H9 (cell line): ENCODE data around the gene PLAA. TPM values are rescaled to one million over a fixed set of nuclear protein-coding genes. Genes with fewer than 3 reads are reported as not detected.

Experiments
- DNase-seq: peaks from one replicate; pipeline ENCODE4 v3.0.0-alpha.2; 2017
- H2AFZ ChIP-seq: one replicate; pipeline ENCODE4 v1.6.1; 2013; ENCODE audit warnings: mild to moderate bottlenecking, low read length, control low read depth, moderate library complexity
- H2AK5ac ChIP-seq: 2 replicates; pipeline ENCODE4 v1.6.1; 2013; ENCODE audit warnings: low read length, control low read depth, mixed read lengths; ENCODE audit not compliant: insufficient read length
- H2BK120ac ChIP-seq: one replicate; pipeline ENCODE4 v1.6.1; 2013; ENCODE audit warnings: low read depth, mild to moderate bottlenecking, low read length, control low read depth, inconsistent platforms; ENCODE audit not compliant: poor library complexity, severe bottlenecking
- H2BK12ac ChIP-seq: 2 replicates; pipeline ENCODE4 v1.6.1; 2013; ENCODE audit warnings: low read length, control low read depth, mixed read lengths, low read depth; ENCODE audit not compliant: insufficient read length
- H2BK15ac ChIP-seq: 2 replicates; pipeline ENCODE4 v1.6.1; 2013; ENCODE audit warnings: low read depth, low read length, control low read depth
- H2BK20ac ChIP-seq: one replicate; pipeline ENCODE4 v1.6.1; 2013; ENCODE audit warnings: low read depth, mild to moderate bottlenecking, low read length, control low read depth, inconsistent platforms; ENCODE audit not compliant: poor library complexity, severe bottlenecking
- H2BK5ac ChIP-seq: 2 replicates; pipeline ENCODE4 v1.6.1; 2013; ENCODE audit warnings: low read length, control low read depth, mixed read lengths; ENCODE audit not compliant: insufficient read length
- H3K14ac ChIP-seq: 2 replicates; pipeline ENCODE4 v1.6.1; 2013; ENCODE audit warnings: low read length, control low read depth; ENCODE audit not compliant: insufficient read depth
- H3K18ac ChIP-seq: 2 replicates; pipeline ENCODE4 v1.6.1; 2013; ENCODE audit warnings: low read depth, mild to moderate bottlenecking, mixed read lengths, low read length, control low read depth; ENCODE audit not compliant: insufficient read length
- H3K23ac ChIP-seq: 2 replicates; pipeline ENCODE4 v1.6.1; 2013; ENCODE audit warnings: low read length, control low read depth, mixed read lengths, low read depth; ENCODE audit not compliant: insufficient read length
- H3K23me2 ChIP-seq: 2 replicates; pipeline ENCODE4 v1.6.1; 2013; ENCODE audit warnings: low read depth, mild to moderate bottlenecking, mixed read lengths, low read length, control low read depth; ENCODE audit not compliant: insufficient read length, poor library complexity, severe bottlenecking
- H3K27ac ChIP-seq: 2 replicates; pipeline ENCODE4 v1.5.1; 2013; ENCODE audit warnings: low read length, control low read depth, mixed read lengths, low read depth; ENCODE audit not compliant: insufficient read length
- H3K27me3 ChIP-seq: 2 replicates; pipeline ENCODE4 v1.6.1; 2013; ENCODE audit warnings: low read length, control low read depth, inconsistent platforms; ENCODE audit not compliant: insufficient read depth
- H3K4ac ChIP-seq: 2 replicates; pipeline ENCODE4 v1.6.1; 2013; ENCODE audit warnings: low read depth, mild to moderate bottlenecking, control low read depth, inconsistent platforms, low read length, moderate library complexity
- H3K4me1 ChIP-seq: 2 replicates; pipeline ENCODE4 v1.6.1; 2013; ENCODE audit warnings: low read length, control low read depth, inconsistent platforms; ENCODE audit not compliant: insufficient read depth
- H3K4me2 ChIP-seq: 2 replicates; pipeline ENCODE4 v1.6.1; 2013; ENCODE audit warnings: low read length, control low read depth, mixed read lengths; ENCODE audit not compliant: insufficient read length, insufficient read depth
- H3K56ac ChIP-seq: 2 replicates; pipeline ENCODE4 v1.6.1; 2013; ENCODE audit warnings: low read depth, mild to moderate bottlenecking, mixed read lengths, low read length, control low read depth; ENCODE audit not compliant: insufficient read length
- H3K79me1 ChIP-seq: 2 replicates; pipeline ENCODE4 v1.6.1; 2013; ENCODE audit warnings: low read depth, mild to moderate bottlenecking, moderate library complexity, low read length, control low read depth, inconsistent platforms; ENCODE audit not compliant: insufficient read depth, poor library complexity, severe bottlenecking
- H3K79me2 ChIP-seq: 2 replicates; pipeline ENCODE4 v1.6.1; 2013; ENCODE audit warnings: low read length, control low read depth, inconsistent platforms; ENCODE audit not compliant: insufficient read depth
- H3K9ac ChIP-seq: 2 replicates; pipeline ENCODE4 v1.6.1; 2013; ENCODE audit warnings: low read length, control low read depth, mixed read lengths; ENCODE audit not compliant: insufficient read length; ENCODE audit errors: extremely low read depth
- H3K9me3 ChIP-seq: one replicate; pipeline ENCODE4 v1.6.1; 2013; ENCODE audit warnings: low read depth, low read length, inconsistent platforms; ENCODE audit not compliant: control insufficient read depth
- H3T11ph ChIP-seq: one replicate; pipeline ENCODE4 v1.6.1; 2013; ENCODE audit warnings: mild to moderate bottlenecking, low read length, control low read depth, inconsistent platforms
- H4K20me1 ChIP-seq: one replicate; pipeline ENCODE4 v1.6.1; 2013; ENCODE audit not compliant: control insufficient read depth, insufficient read length, insufficient read depth
- H4K5ac ChIP-seq: 2 replicates; pipeline ENCODE4 v1.6.1; 2013; ENCODE audit warnings: low read depth, mild to moderate bottlenecking, mixed read lengths, low read length, control low read depth; ENCODE audit not compliant: insufficient read length
- H4K8ac ChIP-seq: replicated peaks from 2 replicates; pipeline ENCODE4 v1.6.1; 2013; ENCODE audit warnings: low read length, control low read depth, mixed read lengths, low read depth; ENCODE audit not compliant: insufficient read length
- H4K91ac ChIP-seq: 2 replicates; pipeline ENCODE4 v1.6.1; 2013; ENCODE audit warnings: low read depth, mild to moderate bottlenecking, moderate library complexity, mixed read lengths, low read length, control low read depth; ENCODE audit not compliant: insufficient read length
- H3K27ac Mint-ChIP-seq, 3 experiments: 2 replicates in 2 of 3; 3 replicates in 1 of 3; pipeline ENCODE4 v1.8.0; 2020 to 2021; ENCODE audit warnings: mixed read lengths in 3 of 3, mild to moderate bottlenecking in 1 of 3, moderate library complexity in 1 of 3
- H3K27me3 Mint-ChIP-seq: 2 replicates; pipeline ENCODE4 v1.8.0; 2021; ENCODE audit warnings: low read depth, mild to moderate bottlenecking, moderate library complexity, mixed read lengths
- H3K36me3 Mint-ChIP-seq, 3 experiments: 2 replicates in 2 of 3; 3 replicates in 1 of 3; pipeline ENCODE4 v1.8.0; 2020 to 2021; ENCODE audit warnings: low read depth in 3 of 3, mixed read lengths in 3 of 3; ENCODE audit not compliant: insufficient read depth in 1 of 3
- H3K4me1 Mint-ChIP-seq, 2 experiments: 2 replicates each; pipeline ENCODE4 v1.8.0; 2020; ENCODE audit warnings: mixed read lengths in 2 of 2
- H3K4me3 Mint-ChIP-seq, 2 experiments: 2 replicates in 1 of 2; 3 replicates in 1 of 2; pipeline ENCODE4 v1.8.0; 2020 to 2021; ENCODE audit warnings: mild to moderate bottlenecking in 2 of 2, mixed read lengths in 2 of 2, moderate library complexity in 1 of 2
- H3K9me3 Mint-ChIP-seq, 2 experiments: 2 replicates in 1 of 2; 3 replicates in 1 of 2; pipeline ENCODE4 v1.8.0; 2020; ENCODE audit warnings: mild to moderate bottlenecking in 2 of 2, mixed read lengths in 2 of 2, moderate library complexity in 1 of 2
- CTCF ChIP-seq: fragments of 200-600 bp; sonication (generic); conservative IDR thresholded peaks from 3 replicates; pipeline ENCODE4 v1.8.0; 2021; ENCODE audit warnings: antibody characterized with exemption, mild to moderate bottlenecking
- WGBS: extraction: QIAGEN DNeasy Blood & Tissue Kit; methylation state at CpG from one replicate; pipeline ENCODE4 v1.1.7; 2013; ENCODE audit warnings: missing lambda C conversion rate, low lambda C conversion rate, mixed read lengths; ENCODE audit not compliant: insufficient read length; ENCODE audit errors: extremely low coverage; 5-methylcytosine and 5-hydroxymethylcytosine counted together
- total RNA-seq: library from RNA; stranded (reverse); gene quantifications from 2 replicates; pipeline ENCODE4 v1.2.1, GENCODE V29; 2021

Gene PLAA
- total RNA-seq, 1 experiment from 2014 or later = 65.0 TPM

GRCh38 chr9:26940779-26941178 lies 6.3 kb downstream of the PLAA start:
- Histone ChIP-seq H4K8ac (no peak overlapping the region), H4K20me1 (no peaks in the 10 kb centered on the region), H3K4ac (no peak overlapping the region), H2AK5ac (no peak overlapping the region), H3K4me2 (no peak overlapping the region), H4K5ac (no peak overlapping the region), H2BK12ac (no peak overlapping the region), H3T11ph (no peak overlapping the region), H3K9ac (no peak overlapping the region), H3K18ac (no peak overlapping the region), H2AFZ (no peak overlapping the region), H3K27me3 (no peaks in the 10 kb centered on the region), H3K14ac (no peak overlapping the region), H2BK20ac (no peak overlapping the region), H2BK5ac (no peak overlapping the region), H2BK120ac (no peak overlapping the region), H3K4me1 (peaks cover 2% of the 10 kb centered on the region; the same call in 1 of the 2 replicates), H3K56ac (no peak overlapping the region), H3K23ac (no peak overlapping the region), H3K9me3 (no peaks in the 10 kb centered on the region), H3K27ac (no peak overlapping the region), H2BK15ac (no peak overlapping the region), H3K79me2 (peaks cover 49% of the 10 kb centered on the region; the same call in 1 of the 2 replicates), H4K91ac (no peak overlapping the region), H3K79me1 (no peaks in the 10 kb centered on the region), H3K23me2 (peaks cover 3% of the 10 kb centered on the region)
- Mint-ChIP-seq H3K9me3 (peaks cover 8 to 9% of the 10 kb centered on the region in 2 experiments), H3K27ac (no peak overlapping the region), H3K27me3 (no peaks in the 10 kb centered on the region), H3K36me3 (peaks cover 16 to 30% (median 25%) of the 10 kb centered on the region in 3 experiments), H3K4me3 (no peak overlapping the region), H3K4me1 (peaks cover 31 to 36% of the 10 kb centered on the region in 2 experiments)
- no peak for DNase-seq
- no peak for TF ChIP-seq CTCF
- WGBS = no CpG with 5 or more reads among the region's 1 CpG
